Mesenchymal stem cell (in vitro differentiated cells and primary cell): ENCODE measurements around the gene PPP4R3A.

Experiments used
- DNase-seq: peaks from one replicate; pipeline ENCODE4 v3.0.0-alpha.2; 2013
- H2AFZ ChIP-seq: one replicate; pipeline ENCODE4 v1.6.1; 2013; ENCODE audit warnings: low read depth, mild to moderate bottlenecking, control low read depth, inconsistent platforms, low read length, moderate library complexity
- H2AK5ac ChIP-seq: 2 replicates; pipeline ENCODE4 v1.6.1; 2013; ENCODE audit warnings: low read length, moderate library complexity, mild to moderate bottlenecking, inconsistent platforms; ENCODE audit not compliant: severe bottlenecking
- H2BK120ac ChIP-seq: one replicate; pipeline ENCODE4 v1.6.1; 2013; ENCODE audit warnings: low read depth, mild to moderate bottlenecking, inconsistent platforms, low read length, moderate library complexity
- H2BK12ac ChIP-seq, 2 experiments: one replicate each; pipeline ENCODE4 v1.6.1; 2013; ENCODE audit warnings: inconsistent platforms in 2 of 2, low read length in 2 of 2, mild to moderate bottlenecking in 2 of 2, moderate library complexity in 2 of 2, control low read depth in 1 of 2
- H2BK15ac ChIP-seq: one replicate; pipeline ENCODE4 v1.6.1; 2013; ENCODE audit warnings: mild to moderate bottlenecking, low read depth, inconsistent platforms; ENCODE audit not compliant: poor library complexity, severe bottlenecking
- H2BK5ac ChIP-seq: 2 replicates; pipeline ENCODE4 v1.6.1; 2013; ENCODE audit warnings: low read depth, mild to moderate bottlenecking, low read length, control low read depth, inconsistent platforms; ENCODE audit not compliant: poor library complexity, severe bottlenecking
- H3K14ac ChIP-seq, 2 experiments: one replicate each; pipeline ENCODE4 v1.6.1; 2013; ENCODE audit warnings: inconsistent platforms in 2 of 2, low read length in 2 of 2, control low read depth in 1 of 2, mild to moderate bottlenecking in 1 of 2, moderate library complexity in 1 of 2
- H3K18ac ChIP-seq, 2 experiments: one replicate each; pipeline ENCODE4 v1.6.1; 2013; ENCODE audit warnings: inconsistent platforms in 2 of 2, low read length in 2 of 2, control low read depth in 1 of 2, low read depth in 1 of 2, mild to moderate bottlenecking in 1 of 2
- H3K23ac ChIP-seq, 2 experiments: one replicate each; pipeline ENCODE4 v1.6.1; 2013; ENCODE audit warnings: inconsistent platforms in 2 of 2, low read length in 2 of 2, mild to moderate bottlenecking in 2 of 2, moderate library complexity in 2 of 2, control low read depth in 1 of 2
- H3K27ac ChIP-seq: 2 replicates; pipeline ENCODE4 v1.5.1; 2013; ENCODE audit warnings: mild to moderate bottlenecking, moderate library complexity, low read length, control low read depth, inconsistent platforms; ENCODE audit not compliant: poor library complexity, severe bottlenecking
- H3K27me3 ChIP-seq, 2 experiments: 2 replicates each; pipeline versions ENCODE4 v1.6.1 to v1.7.0; 2013; ENCODE audit warnings: low read length in 2 of 2, mild to moderate bottlenecking in 2 of 2, moderate library complexity in 2 of 2, control low read depth in 1 of 2, inconsistent platforms in 1 of 2; ENCODE audit not compliant: control insufficient read depth in 1 of 2, insufficient read depth in 1 of 2
- H3K36me3 ChIP-seq, 2 experiments: 2 replicates each; pipeline versions ENCODE4 v1.6.1 to v1.7.0; 2013; ENCODE audit warnings: low read length in 2 of 2, control low read depth in 1 of 2, inconsistent platforms in 1 of 2, low read depth in 1 of 2, mild to moderate bottlenecking in 1 of 2; ENCODE audit not compliant: insufficient read depth in 2 of 2, control insufficient read depth in 1 of 2
- H3K4ac ChIP-seq, 2 experiments: one replicate each; pipeline ENCODE4 v1.6.1; 2013; ENCODE audit warnings: inconsistent platforms in 2 of 2, low read length in 2 of 2, mild to moderate bottlenecking in 2 of 2, moderate library complexity in 2 of 2, control low read depth in 1 of 2, low read depth in 1 of 2
- H3K4me1 ChIP-seq: 2 replicates; pipeline ENCODE4 v1.6.1; 2013; ENCODE audit warnings: low read depth, low read length, control low read depth; ENCODE audit not compliant: control insufficient read depth, insufficient read depth
- H3K4me2 ChIP-seq: 2 replicates; pipeline ENCODE4 v1.6.1; 2013; ENCODE audit warnings: low read length, mild to moderate bottlenecking, inconsistent platforms; ENCODE audit not compliant: poor library complexity, severe bottlenecking
- H3K4me3 ChIP-seq, 2 experiments: 2 replicates each; pipeline versions ENCODE4 v1.5.1 to v1.7.0; 2013; ENCODE audit warnings: low read length in 2 of 2, mild to moderate bottlenecking in 2 of 2, control low read depth in 1 of 2, low read depth in 1 of 2; ENCODE audit not compliant: insufficient read depth in 1 of 2
- H3K79me1 ChIP-seq: replicated peaks from 2 replicates; pipeline ENCODE4 v1.6.1; 2013; ENCODE audit warnings: mild to moderate bottlenecking, control low read depth, low read length, inconsistent platforms; ENCODE audit not compliant: poor library complexity, severe bottlenecking
- H3K9ac ChIP-seq: 2 replicates; pipeline ENCODE4 v1.7.0; 2013; ENCODE audit warnings: mild to moderate bottlenecking, low read length, moderate library complexity
- H3K9me3 ChIP-seq: 2 replicates; pipeline ENCODE4 v1.7.0; 2013; ENCODE audit warnings: mild to moderate bottlenecking, low read length; ENCODE audit not compliant: control insufficient read depth
- H4K8ac ChIP-seq: one replicate; pipeline ENCODE4 v1.6.1; 2013; ENCODE audit warnings: inconsistent platforms, mild to moderate bottlenecking, low read length, moderate library complexity
- H4K91ac ChIP-seq: one replicate; pipeline ENCODE4 v1.6.1; 2013; ENCODE audit warnings: mild to moderate bottlenecking, low read length, inconsistent platforms
- WGBS: methylation state at CpG from one replicate; pipeline ENCODE4 v1.1.7; 2013; ENCODE audit warnings: mixed read lengths; 5-methylcytosine and 5-hydroxymethylcytosine counted together

Gene PPP4R3A

GRCh38 chr14:91413547-91414474 is 96.3 kb downstream of the PPP4R3A start:
- WGBS, result 79% methylated on average over 10 of the region's 11 CpGs
- Histone ChIP-seq H3K36me3 (no peaks in the 10 kb centered on the region), H2AK5ac (no peak overlapping the region), H3K27me3 (peaks cover 13 to 77% of the 10 kb centered on the region in 2 experiments), H3K9me3 (no peaks in the 10 kb centered on the region), H2BK120ac (no peak overlapping the region), H3K23ac (no peak overlapping the region), H3K4me2 (no peak overlapping the region), H3K4me3 (no peak overlapping the region), H3K14ac (no peak overlapping the region), H3K4me1 (peaks cover 21% of the 10 kb centered on the region), H2BK15ac (no peak overlapping the region), H4K8ac (no peak overlapping the region), H4K91ac (no peak overlapping the region), H3K4ac (no peak overlapping the region), H3K9ac (no peak overlapping the region), H3K18ac (no peak overlapping the region), H2BK5ac (no peak overlapping the region), H3K79me1 (no peaks in the 10 kb centered on the region), H2AFZ (no peak overlapping the region), H2BK12ac (no peak overlapping the region), H3K27ac (no peak overlapping the region)
- no peak for DNase-seq

DNA sequence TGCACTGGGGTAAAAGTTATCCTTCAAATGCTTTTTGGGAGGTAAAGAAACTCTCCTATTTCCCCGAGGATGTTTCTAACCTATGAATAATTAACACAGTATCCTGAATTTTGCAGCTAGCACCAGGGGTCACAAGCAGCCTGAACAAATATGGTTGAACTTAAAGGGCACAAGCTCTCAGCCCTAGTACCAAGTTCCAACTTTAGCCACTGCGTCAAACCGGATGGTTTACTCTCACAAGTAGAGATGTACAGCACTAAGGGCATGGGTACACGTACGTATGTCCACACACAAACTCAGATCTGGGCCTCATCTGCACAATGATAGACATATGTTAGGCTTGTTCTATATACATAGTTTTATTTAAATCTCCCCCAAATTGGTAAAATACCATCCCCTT is 97.2 kb downstream of the PPP4R3A start:
- H4K8ac ChIP-seq, result no peak overlapping the region
- no peak overlapping the region for H2AK5ac ChIP-seq
- no peak for DNase-seq
- no peak overlapping the region for H2BK120ac ChIP-seq
- H3K14ac ChIP-seq, result no peak overlapping the region
- no peak overlapping the region for H3K4me3 ChIP-seq
- no peak overlapping the region for H3K4me2 ChIP-seq
- WGBS, result 97% methylated on average over 3 of the region's 5 CpGs
- no peak overlapping the region for H4K91ac ChIP-seq
- H2AFZ ChIP-seq, result no peak overlapping the region
- H3K27me3 ChIP-seq, result peaks cover 6 to 72% of the 10 kb centered on the region in 2 experiments
- H3K79me1 ChIP-seq, result no peaks in the 10 kb centered on the region
- no peak overlapping the region for H3K9ac ChIP-seq
- no peak overlapping the region for H2BK12ac ChIP-seq
- no peak overlapping the region for H2BK5ac ChIP-seq
- no peaks in the 10 kb centered on the region for H3K9me3 ChIP-seq
- no peak overlapping the region for H2BK15ac ChIP-seq
- no peaks in the 10 kb centered on the region for H3K36me3 ChIP-seq
- no peak overlapping the region for H3K27ac ChIP-seq
- H3K4me1 ChIP-seq, result peaks cover 13% of the 10 kb centered on the region
- H3K23ac ChIP-seq, result no peak overlapping the region
- no peak overlapping the region for H3K4ac ChIP-seq
- no peak overlapping the region for H3K18ac ChIP-seq

- Histone ChIP-seq H3K4me2 (no peak overlapping the region), H3K9ac (no peak overlapping the region), H2BK15ac (no peak overlapping the region), H3K23ac (no peak overlapping the region), H4K91ac (no peak overlapping the region), H3K14ac (no peak overlapping the region), H3K9me3 (no peaks in the 10 kb centered on the region), H2AK5ac (no peak overlapping the region), H2BK120ac (no peak overlapping the region), H3K4ac (no peak overlapping the region), H3K18ac (no peak overlapping the region), H3K4me1 (peaks cover 2% of the 10 kb centered on the region), H2BK5ac (no peak overlapping the region), H3K27ac (no peak overlapping the region), H3K4me3 (no peak overlapping the region), H3K27me3 (peaks cover 0 to 72% of the 10 kb centered on the region in 2 experiments), H2AFZ (no peak overlapping the region), H3K36me3 (peaks cover 0 to 5% of the 10 kb centered on the region in 2 experiments), H2BK12ac (no peak overlapping the region), H3K79me1 (no peaks in the 10 kb centered on the region), H4K8ac (no peak overlapping the region)
- 88% methylated on average over 12 of the region's 12 CpGs for whole genome bisulfite sequencing
- DNase-seq, result no peak
These were observed 99.2 kb downstream of the PPP4R3A start for GRCh38 chr14:91410771-91411536.
